HG03280 (cell line): Measurements from ENCODE around the gene IQGAP2.
A peak's percentile ranks its signal among the peaks of the same experiment; 100 is the strongest.
"Not testable (repeated sequence)": the region's sequence is repeated elsewhere in the genome, so short reads cannot be mapped to it uniquely, and the experiment has no call there.

Experiments
- ATAC-seq: cut with Tn5 transposase; IDR thresholded peaks from one replicate; pipeline ENCODE4 v1.9.1; 2021; ENCODE audit warnings: mild to moderate bottlenecking, moderate library complexity; ENCODE audit not compliant: unreplicated experiment

IQGAP2 gene

DNA sequence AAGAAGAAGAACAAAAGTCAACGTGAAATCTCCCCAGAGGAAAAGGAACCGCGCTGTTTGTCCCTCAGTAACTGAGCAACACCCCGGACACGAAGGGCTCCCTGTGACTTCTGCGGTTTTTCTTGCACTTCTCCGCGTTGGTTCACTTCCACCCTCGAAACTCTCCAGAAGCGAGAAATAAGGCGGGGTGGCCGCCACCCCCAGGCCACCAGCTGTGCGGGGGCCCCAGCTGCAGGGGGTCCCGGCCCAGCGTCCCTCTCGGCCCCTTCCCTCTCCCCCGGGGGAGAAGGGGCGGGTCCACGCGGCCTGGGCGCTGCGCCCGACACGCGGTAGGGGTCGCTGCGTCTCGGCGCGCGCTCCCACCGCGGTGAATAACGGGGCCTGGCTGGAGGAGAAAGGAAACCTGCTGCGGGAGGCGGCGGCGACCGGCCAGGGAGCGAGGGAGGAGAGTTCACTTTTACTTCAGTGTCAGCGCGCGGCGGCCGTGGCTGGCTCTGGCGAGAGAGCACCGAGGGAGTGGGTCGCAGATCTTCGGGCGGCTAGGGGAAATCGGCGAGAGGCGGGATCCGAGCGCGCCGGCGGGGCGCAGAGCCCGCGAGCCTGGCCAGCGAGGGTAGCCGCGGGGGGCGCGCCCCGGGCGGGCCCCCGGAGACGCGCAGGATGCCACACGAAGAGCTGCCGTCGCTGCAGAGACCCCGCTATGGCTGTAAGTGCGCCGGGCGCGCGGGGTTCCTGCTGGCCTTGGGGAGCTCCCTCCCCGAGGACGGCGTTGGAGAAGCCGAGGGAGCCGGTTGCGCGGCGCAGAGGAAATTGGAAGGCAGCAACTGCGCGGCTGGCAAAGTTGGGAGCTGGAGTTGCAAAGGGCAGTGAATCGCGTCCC, at the start of gene IQGAP2:
TSS of gene IQGAP2 (plus strand) at position 400 of the 880 bp plus-strand sequence. CDS start at position 661, 261 bp downstream.
- peak; percentile 61 for ATAC-seq

DNA sequence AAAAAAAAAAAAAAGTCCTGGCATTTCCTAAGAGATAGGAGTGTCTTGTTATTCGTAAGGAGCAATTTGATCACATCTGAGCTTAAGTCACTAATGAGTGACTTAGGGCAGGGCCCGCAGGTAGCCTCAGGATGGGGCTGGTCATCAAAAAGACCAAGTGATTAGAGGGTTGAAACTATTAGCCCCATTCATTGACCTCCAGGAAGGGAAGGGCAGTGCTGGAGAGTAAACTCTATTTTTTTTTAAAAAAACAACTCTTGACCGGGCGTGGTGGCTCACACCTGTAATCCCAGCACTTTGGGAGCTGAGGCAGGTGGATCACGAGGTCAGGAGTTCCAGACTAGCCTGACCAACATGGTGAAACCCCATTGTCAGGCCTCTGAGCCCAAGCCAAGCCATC, 46.2 kb upstream of the IQGAP2 start:
- no peak for ATAC-seq

DNA sequence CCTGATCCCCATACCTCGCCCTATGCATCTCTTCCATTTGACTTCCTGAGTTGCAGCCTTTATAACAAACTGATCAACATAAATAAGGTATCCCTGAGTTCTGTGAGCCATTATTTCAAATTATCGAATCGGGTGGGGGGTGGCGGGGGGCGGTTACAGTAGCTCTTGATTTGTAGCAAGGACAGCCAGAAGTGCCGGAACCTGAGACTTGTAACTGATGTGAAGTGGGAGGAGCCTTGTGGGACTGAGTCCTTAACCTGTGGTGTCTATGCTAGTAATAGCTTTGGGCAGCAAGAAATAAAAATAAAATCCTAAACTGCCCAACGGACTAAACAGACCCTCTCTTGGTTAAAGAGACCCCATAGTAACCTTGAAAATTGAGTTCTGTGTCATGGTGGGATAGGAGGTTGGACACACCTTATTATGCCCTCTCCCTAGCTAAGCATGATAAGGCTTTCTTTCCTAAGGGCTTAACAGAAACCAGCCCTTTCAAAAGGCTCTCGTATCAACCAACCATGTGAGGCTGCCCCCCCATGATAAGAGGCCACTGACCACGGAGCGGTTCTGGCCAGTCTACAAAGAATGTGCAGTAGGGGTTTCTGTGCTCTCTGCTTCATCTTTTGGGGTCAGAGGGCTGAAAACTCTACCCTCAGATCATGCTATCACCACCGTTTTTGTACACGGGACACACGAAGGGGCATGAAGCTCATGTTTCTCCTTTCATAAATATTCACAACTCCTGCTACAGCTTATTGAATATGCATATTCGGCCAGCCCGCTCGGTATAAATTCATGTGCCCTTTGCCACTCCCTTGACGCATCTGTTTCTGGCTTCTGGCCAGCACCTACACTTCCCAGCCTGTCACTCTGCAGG, 39.5 kb upstream of the IQGAP2 start:
- no peak for ATAC-seq

DNA sequence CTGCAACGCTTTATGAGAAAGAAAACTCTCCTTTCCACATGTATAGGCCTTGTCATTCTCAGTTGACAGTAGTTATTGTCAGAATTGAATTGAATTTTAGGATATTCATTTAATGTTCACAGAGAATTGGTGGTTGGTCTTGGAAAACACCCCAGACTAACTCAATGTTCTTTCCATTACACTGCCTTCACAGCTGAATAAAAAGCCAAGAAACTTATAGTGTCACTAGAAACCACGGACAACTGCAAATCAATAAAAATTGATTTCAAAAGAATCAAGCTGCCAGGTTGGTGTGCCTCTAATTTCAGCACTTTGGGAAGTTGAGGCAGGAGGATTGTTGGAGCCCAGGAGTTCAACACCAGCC, 38.9 kb upstream of the IQGAP2 start:
- ATAC-seq = no peak

- ATAC-seq = no peak
Measured at GRCh38 chr5:76365561-76365960, 37.5 kb upstream of the IQGAP2 start.

GRCh38 chr5:76366596-76366995, 36.5 kb upstream of the IQGAP2 start:
- no peak for ATAC-seq

GRCh38 chr5:76367623-76368371, 35.3 kb upstream of the IQGAP2 start:
- ATAC-seq = peak; percentile 52

DNA sequence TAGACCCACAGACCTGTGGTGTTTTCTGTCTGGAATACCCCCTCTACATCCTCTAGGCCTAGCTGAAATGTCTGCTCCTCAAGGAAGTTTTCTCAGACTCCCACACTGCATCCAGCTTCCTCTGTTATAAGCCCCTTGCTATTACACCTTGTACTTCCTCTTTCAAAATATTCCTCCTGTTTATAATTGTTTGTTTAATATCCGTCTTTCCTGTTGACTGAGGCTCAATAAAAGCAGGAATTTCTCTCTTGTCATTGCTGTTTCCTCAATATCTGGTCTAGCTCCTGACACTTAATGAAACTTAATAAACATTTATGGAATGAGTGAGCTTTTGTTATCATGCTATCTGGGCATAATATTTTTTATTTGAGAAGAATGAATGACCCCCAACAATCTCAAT, 34.1 kb upstream of the IQGAP2 start:
- ATAC-seq = no peak

- not testable (repeated sequence) for ATAC-seq
Measured at GRCh38 chr5:76369668-76370067, 33.4 kb upstream of the IQGAP2 start.

- ATAC-seq = no peak
Measured at GRCh38 chr5:76371960-76372322, 31.1 kb upstream of the IQGAP2 start.

DNA sequence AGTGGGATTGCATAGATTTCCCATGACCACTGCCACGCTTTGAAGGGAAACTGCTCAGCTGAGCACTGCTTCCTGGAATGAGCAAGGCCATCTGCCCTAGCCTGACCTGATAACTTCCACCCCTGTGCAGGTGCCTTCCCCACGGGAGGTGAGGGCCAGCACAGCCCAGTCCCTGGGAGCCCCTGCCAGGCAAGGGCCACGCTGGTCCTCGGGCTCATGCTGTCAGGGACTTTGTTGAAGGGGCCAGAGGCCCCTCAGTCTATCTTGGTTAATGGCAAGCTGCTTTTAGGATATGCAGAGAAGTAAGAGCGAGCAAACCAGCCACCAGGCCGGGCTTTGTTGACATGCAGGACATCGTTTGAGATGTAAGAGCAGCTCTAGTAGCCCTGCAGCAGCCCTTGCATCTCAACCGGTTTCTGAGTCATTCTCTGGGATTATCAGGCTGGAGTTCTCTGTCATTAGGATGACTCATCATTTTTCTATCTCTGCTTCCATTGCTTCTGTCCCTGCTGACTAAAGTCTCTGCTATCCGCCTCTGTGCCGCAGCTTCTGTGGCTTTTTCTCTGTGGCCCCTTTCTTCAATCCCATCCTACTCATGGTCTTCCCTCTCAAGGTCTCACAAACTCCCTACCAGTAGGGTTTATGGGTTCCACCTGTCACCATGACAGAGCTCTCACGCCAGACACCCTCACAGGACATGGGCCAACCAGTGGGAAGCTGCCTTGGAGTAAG, 30.6 kb upstream of the IQGAP2 start:
- no peak for ATAC-seq

- no peak for ATAC-seq
Measured at GRCh38 chr5:76376148-76376865, 26.8 kb upstream of the IQGAP2 start.

DNA sequence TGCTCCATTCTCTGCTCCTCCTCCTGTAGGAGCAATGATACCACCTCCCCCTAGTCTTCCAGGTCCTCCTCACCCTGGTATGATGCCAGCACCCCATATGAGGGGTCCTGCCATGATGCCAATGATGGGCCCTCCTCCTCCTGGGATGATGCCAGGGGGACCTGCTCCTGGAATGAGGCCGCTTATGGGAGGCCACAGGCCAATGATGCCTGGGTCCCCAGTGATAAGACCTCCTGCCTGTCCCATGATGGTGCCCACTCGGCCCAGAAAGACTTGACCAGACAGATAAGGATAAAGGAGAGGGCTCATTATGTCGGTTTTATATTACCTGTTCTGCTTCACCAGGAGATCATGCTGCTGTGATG, 26.2 kb upstream of the IQGAP2 start:
- no peak for ATAC-seq

- no peak for ATAC-seq
Measured at GRCh38 chr5:76378355-76378754, 24.7 kb upstream of the IQGAP2 start.

- ATAC-seq = no peak
Measured at GRCh38 chr5:76379316-76379715, 23.8 kb upstream of the IQGAP2 start.

GRCh38 chr5:76379855-76380254, 23.2 kb upstream of the IQGAP2 start:
- ATAC-seq = no peak

DNA sequence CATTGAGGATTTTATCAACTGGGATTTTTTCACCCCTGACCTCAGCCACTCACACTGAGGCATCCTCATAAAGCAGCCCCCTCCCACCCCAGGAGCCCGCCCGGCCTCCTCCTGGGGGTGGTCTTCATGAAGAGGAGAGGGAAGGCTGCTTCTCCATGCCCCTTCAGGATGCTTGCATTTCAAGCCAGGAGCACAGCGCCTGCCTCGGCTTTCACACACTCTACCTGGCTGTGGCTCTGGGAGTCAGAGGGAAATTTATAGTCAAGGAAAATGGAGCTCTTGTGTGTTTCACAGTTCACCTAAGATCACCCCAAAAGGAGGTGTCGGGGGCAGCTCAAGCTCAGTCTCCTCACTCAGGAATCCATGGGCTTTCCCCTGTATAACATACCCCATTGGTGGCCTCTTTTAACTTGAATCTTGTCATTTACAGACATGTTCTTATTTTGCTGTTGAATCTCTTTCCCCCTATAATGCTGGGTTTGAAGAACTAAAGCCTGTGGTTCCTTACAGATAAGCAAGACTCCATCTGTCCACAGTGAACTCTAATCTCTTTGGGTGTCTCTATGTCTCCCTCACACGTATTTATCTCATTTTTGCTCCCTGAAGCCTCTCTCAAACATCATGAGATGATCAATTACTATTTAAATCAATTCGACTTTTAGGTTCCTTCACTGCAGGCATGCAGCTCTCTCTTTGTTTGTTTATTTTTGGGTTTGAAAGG, 22.6 kb upstream of the IQGAP2 start:
- no peak for ATAC-seq

DNA sequence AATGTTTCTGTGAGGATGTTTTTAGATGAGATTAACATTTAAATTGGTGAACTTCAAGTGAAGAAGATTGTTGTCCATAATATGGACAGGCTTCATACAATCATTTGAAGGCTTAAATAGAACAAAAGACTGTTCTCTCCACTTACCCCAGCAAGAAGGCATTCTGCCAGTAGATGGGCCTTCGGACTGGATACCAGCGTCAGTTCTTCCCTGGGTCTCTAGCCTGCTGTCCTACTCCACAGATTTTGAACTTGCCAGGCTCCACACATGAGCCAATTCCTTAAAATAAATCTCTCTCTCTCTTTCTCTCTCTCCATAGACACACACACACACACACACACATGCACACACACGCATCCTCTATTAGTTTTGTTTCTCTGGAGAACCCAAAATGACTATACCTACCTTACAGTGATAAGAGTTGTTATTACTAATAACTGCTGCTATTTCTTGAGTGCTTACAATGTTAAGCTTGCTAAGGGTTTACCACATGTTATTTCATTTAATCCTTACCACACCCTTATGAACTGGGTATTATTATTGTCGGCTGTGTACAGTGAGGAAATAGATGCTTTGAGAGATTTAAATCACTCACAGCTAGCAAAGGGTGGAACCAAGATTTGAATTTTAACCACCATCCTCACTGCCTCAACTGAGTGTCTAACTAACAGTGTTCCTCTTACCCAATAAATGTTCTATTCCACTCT, 19.8 kb upstream of the IQGAP2 start:
- no peak for ATAC-seq

- ATAC-seq = no peak
Measured at GRCh38 chr5:76384189-76384588, 18.9 kb upstream of the IQGAP2 start.
